Right lobe of liver (tissue), 6 donors: ENCODE measurements around the gene DACT3. TPM values are rescaled to one million over a fixed set of nuclear protein-coding genes. Genes with fewer than 3 reads are reported as not detected.
A peak's percentile ranks its signal among the peaks of the same experiment; 100 is the strongest.

ENCODE experiments used
- ATAC-seq, 4 donors: fragments of 200-7000 bp; cut with Tn5 transposase; one replicate each; pipeline ENCODE4 v1.9.1; 2020; ENCODE audit warnings: mild to moderate bottlenecking in 4 of 4, moderate library complexity in 4 of 4
- DNase-seq, 3 donors: peaks; one replicate each; pipeline ENCODE4 v3.0.0-alpha.2; 2020
- H3K27ac ChIP-seq, 3 donors: fragments of 200-600 bp; one replicate each; pipeline ENCODE4 v1.8.0; 2022
- H3K27me3 ChIP-seq, 2 donors: fragments of 200-600 bp; one replicate each; pipeline ENCODE4 v1.8.0; 2022
- H3K36me3 ChIP-seq, 4 donors: fragments of 200-600 bp; sonication (generic) in 1 of 4; one replicate each; pipeline versions ENCODE4 v1.5.1 to v1.8.0; 2017 to 2022; ENCODE audit warnings: control low read depth in 1 of 4
- H3K4me1 ChIP-seq, 4 donors: fragments of 200-600 bp; sonication (generic) in 1 of 4; one replicate each; pipeline versions ENCODE4 v1.5.1 to v1.8.0; 2017 to 2022; ENCODE audit warnings: control low read depth in 1 of 4
- H3K4me3 ChIP-seq, 3 donors: fragments of 200-600 bp; one replicate each; pipeline ENCODE4 v1.8.0; 2022
- H3K9me3 ChIP-seq, 4 donors: fragments of 200-600 bp; sonication (generic) in 1 of 4; one replicate each; pipeline versions ENCODE4 v1.5.1 to v1.8.0; 2017 to 2022; ENCODE audit warnings: control low read depth in 1 of 4
- CTCF ChIP-seq, 4 donors: fragments of 200-600 bp in 3 of 4; fragments of 450-650 bp in 1 of 4; IDR thresholded peaks; one replicate each; pipeline versions ENCODE4 v1.5.1 to v1.8.0; 2016 to 2022; ENCODE audit warnings: antibody characterized with exemption in 4 of 4, mild to moderate bottlenecking in 2 of 4
- POLR2A ChIP-seq: fragments of 450-650 bp; IDR thresholded peaks from one replicate; pipeline ENCODE4 v1.6.1; 2017; ENCODE audit warnings: antibody characterized with exemption, mild to moderate bottlenecking
- WGBS: methylation state at CpG from one replicate; pipeline ENCODE4 v1.1.6; 2018; ENCODE audit warnings: low coverage, low lambda C conversion rate; ENCODE audit not compliant: insufficient coverage; ENCODE audit errors: missing lambda C conversion rate; 5-methylcytosine and 5-hydroxymethylcytosine counted together
- intact Hi-C, 2 donors: fragments of 100-400 bp; cut with DNase I; formaldehyde crosslinking; loops; one replicate each; pipeline versions ENCODE4 v1.11.2 to v1.14.1; 2022
- total RNA-seq, 6 experiments: library from RNA; depleted of rRNA in 2 of 6; stranded (reverse); fragments of >200 nt in 2 of 6; fragmentation: NEBNext Ultra II Directional in 3 of 6; extraction: Animal tissue kit (Norgen Biotek cat#: 25700) in 3 of 6; gene quantifications; one replicate each; pipeline versions ENCODE4 v1.1.0 to v1.2.4, GENCODE V29; 2016 to 2023
- donor health status: DM: no; HTN: yes; CAD: no.
- donor health status: DM: no; HTN: no; CAD: no.
- donor health status: DM: no; HTN: no; CAD: no.
- donor health status: DM: no; HTN: yes; CAD: no.
- donor health status: DM: no; HTN: yes; CAD: no.

The DACT3 gene
- total RNA-seq, 6 experiments from 2014 or later, result 0.46 to 1.6 (median 0.93) TPM

- no peaks in the 10 kb centered on the region for H3K27me3 ChIP-seq
- 66% methylated on average over 3 of the region's 6 CpGs for WGBS
- no peaks in the 10 kb centered on the region for H3K36me3 ChIP-seq
- intact Hi-C loops, result no loop called here
- peak overlapping the region in 1 of 3 donors; percentile 38 for H3K27ac ChIP-seq
- ATAC-seq (no peak), DNase-seq (no peak)
- H3K4me3 ChIP-seq, result no peak overlapping the region
- TF ChIP-seq POLR2A (no peak), CTCF (IDR thresholded peaks at IDR 0.05) (no peak)
- H3K4me1 ChIP-seq, result no peaks in the 10 kb centered on the region
- H3K9me3 ChIP-seq, result no peaks in the 10 kb centered on the region
Observed at GRCh38 chr19:46620716-46621115, 40.3 kb downstream of the DACT3 start.

DNA sequence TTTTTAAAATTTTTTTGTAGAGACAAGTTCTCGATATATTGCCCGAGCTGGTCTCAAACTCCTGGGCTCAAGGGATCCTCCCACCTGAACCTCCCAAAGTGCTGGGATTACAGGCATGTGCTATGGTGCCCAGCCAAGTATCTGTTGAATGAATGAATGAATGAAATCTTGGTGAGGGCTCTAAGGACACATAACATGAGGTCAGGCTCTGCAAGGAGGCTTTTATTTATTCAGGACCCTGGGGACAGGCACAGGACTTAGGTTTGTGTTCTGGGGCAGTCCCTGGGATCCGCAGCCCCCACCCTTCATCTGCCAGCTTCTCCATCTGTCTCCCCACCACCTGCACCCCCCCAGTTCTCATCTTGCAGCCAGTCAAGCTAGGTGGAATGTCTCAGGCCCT is 40.7 kb downstream of the DACT3 start:
- intact Hi-C loops, result no loop called here
- no peak for TF ChIP-seq POLR2A
- no peak for TF ChIP-seq CTCF (IDR thresholded peaks at IDR 0.05)
- H3K36me3 ChIP-seq, result no peaks in the 10 kb centered on the region
- H3K9me3 ChIP-seq, result no peaks in the 10 kb centered on the region
- no peak overlapping the region for H3K4me3 ChIP-seq
- ATAC-seq (no peak), DNase-seq (no peak)
- no peaks in the 10 kb centered on the region for H3K27me3 ChIP-seq
- 95% methylated on average over 3 of the region's 3 CpGs for WGBS
- H3K27ac ChIP-seq, result no peak overlapping the region
- no peaks in the 10 kb centered on the region for H3K4me1 ChIP-seq

DNA sequence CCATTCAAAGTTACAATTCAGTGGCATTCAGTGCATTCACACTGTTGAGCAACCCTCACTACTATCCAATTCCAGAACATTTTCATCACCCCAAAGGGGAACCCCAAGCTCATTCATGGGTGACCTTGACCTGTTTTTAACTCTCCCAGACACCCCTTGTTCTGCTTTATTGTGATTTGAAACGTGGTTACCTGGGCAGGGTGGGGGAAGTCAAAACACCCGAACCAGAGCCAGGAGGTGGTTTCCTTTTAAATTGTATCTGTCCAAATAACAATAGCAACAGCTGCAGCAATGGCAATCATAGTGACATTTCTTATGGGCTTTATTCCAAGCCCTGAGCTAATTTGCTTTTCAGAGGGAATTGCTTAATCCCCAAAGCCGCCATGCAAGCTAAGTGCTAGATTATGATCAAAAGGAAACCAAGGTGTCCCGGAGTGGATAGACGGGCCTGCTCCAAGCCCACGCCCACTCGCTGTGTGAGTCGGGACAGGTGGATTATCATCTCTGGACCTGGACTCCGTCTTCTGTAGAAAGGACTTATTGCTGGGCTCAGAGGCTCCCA is 42.2 kb downstream of the DACT3 start:
- TF ChIP-seq CTCF (IDR thresholded peaks at IDR 0.05) (no peak), POLR2A (no peak)
- H3K27me3 ChIP-seq, result no peaks in the 10 kb centered on the region
- DNase-seq, result no peak
- no peak overlapping the region for H3K27ac ChIP-seq
- no peaks in the 10 kb centered on the region for H3K9me3 ChIP-seq
- no peak overlapping the region for H3K4me3 ChIP-seq
- ATAC-seq, result no peak
- no peaks in the 10 kb centered on the region for H3K36me3 ChIP-seq
- intact Hi-C loops, result no loop called here
- no peaks in the 10 kb centered on the region for H3K4me1 ChIP-seq
- WGBS, result 14% methylated on average over 5 of the region's 9 CpGs

DNA sequence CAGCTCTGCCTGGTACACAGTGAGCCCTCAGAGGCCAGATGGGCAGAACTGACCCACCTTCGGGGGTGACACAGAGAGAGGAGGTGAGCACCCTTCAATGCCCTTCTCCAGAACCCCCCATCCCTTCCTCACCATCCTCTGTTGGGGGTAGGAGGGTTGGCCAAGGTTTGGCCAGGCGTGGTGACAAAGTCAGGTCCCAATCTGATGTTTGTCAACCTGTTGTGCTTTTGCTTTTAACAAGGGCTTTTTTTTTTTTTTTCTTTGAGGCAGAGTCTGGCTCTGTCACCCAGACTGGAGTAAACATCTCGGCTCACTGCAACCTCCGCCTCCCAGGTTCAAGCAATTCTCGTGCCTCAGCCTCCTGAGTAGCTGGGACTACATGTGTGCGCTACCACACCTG is 43.4 kb downstream of the DACT3 start:
- ATAC-seq, result no peak
- H3K4me1 ChIP-seq, result no peaks in the 10 kb centered on the region
- WGBS, result 60% methylated on average over 3 of the region's 6 CpGs
- DNase-seq, result no peak
- H3K36me3 ChIP-seq, result no peaks in the 10 kb centered on the region
- intact Hi-C loops, result no loop called here
- H3K4me3 ChIP-seq, result no peak overlapping the region
- TF ChIP-seq CTCF (IDR thresholded peaks at IDR 0.05) (no peak), POLR2A (no peak)
- H3K9me3 ChIP-seq, result no peaks in the 10 kb centered on the region
- no peaks in the 10 kb centered on the region for H3K27me3 ChIP-seq
- no peak overlapping the region for H3K27ac ChIP-seq
